ENCODE measurements around the gene SPATA2. TPM values are rescaled to one million over a fixed set of nuclear protein-coding genes. Genes with fewer than 3 reads are reported as not detected.

The SPATA2 gene
- total and polyA plus RNA-seq, 2 of the 8 experiments (the other 6 are each of a cell fraction or from before 2014, with no cell fraction given): 11.0 to 13.0 TPM

- H2BK20ac ChIP-seq (ENCODE audit: low read length): no peak overlapping the region
- DNase-seq (ENCODE audit: low read depth in 1 of 2, low spot score in 2 of 2) (no peak), FAIRE-seq (no peak)
- H4K20me1 ChIP-seq (replicated peaks in 1 of 2; ENCODE audit: control insufficient read depth in 1 of 2, insufficient read depth in 2 of 2, low read length in 2 of 2): peaks cover 0 to 4% of the 10 kb centered on the region in 2 experiments
- H3K56ac ChIP-seq (replicated peaks; ENCODE audit: insufficient read length, low read depth, low read length): no peak overlapping the region
- TF ChIP-seq RBBP5 (IDR thresholded peaks at IDR 0.05; ENCODE audit: borderline replicate concordance, low read depth, low read length) (no peak), E2F6 (IDR thresholded peaks at IDR 0.05) (no peak), HDAC6 (IDR thresholded peaks at IDR 0.05; ENCODE audit: low read depth, low read length) (no peak), NANOG (IDR thresholded peaks at IDR 0.05; ENCODE audit: insufficient read depth, low read depth, low read length, poor library complexity, severe bottlenecking) (no peak), RFX5 (IDR thresholded peaks at IDR 0.05; ENCODE audit: borderline replicate concordance, low read depth, low read length) (no peak), SP2 (IDR thresholded peaks at IDR 0.05; ENCODE audit: low read length) (no peak), CBX5 (IDR thresholded peaks at IDR 0.05; ENCODE audit: low read depth, low read length) (no peak)
- no peaks in the 10 kb centered on the region for H3K23me2 ChIP-seq (ENCODE audit: low read depth, low read length)
- H3K4me1 ChIP-seq (replicated peaks in 1 of 4; ENCODE audit: control insufficient read depth in 3 of 4, insufficient read depth in 4 of 4, low read length in 3 of 4): peaks cover 0 to 19% (median 11%) of the 10 kb centered on the region in 4 experiments; a peak in 5 of 7 replicates
- H3K79me2 ChIP-seq (ENCODE audit: control insufficient read depth in 1 of 2, insufficient read depth in 2 of 2, low read length in 2 of 2): no peaks in the 10 kb centered on the region
- ChIA-PET POLR2A (ENCODE audit: partially characterized antibody) (interaction anchor here (1.5 to 3.5 kb wide), 3 partner anchors 11 to 23 kb away, joined by 3 to 17 read pairs (median 7); partner anchors contain the start of gene SPATA2), CTCF (ENCODE audit: partially characterized antibody) (interaction anchor here (0.6 to 12.8 kb wide), 18 partner anchors 15 to 660 kb away, joined by 3 to 199 read pairs (median 5); partner anchors contain the start of gene SLC9A8)
- no peak overlapping the region for H2BK15ac ChIP-seq (ENCODE audit: low read length)
- H2AK5ac ChIP-seq (ENCODE audit: low read depth, low read length): no peak overlapping the region
- H3K27ac ChIP-seq (ENCODE audit: low read depth, low read length): no peak overlapping the region
- no peak overlapping the region for H4K91ac ChIP-seq (replicated peaks; ENCODE audit: insufficient read length, low read length)
- H3K27me3 ChIP-seq (replicated peaks in 1 of 4; ENCODE audit: control insufficient read depth in 3 of 4, extremely low read depth in 1 of 4, insufficient read depth in 3 of 4, low read length in 3 of 4): no peaks in the 10 kb centered on the region
- H2BK5ac ChIP-seq (ENCODE audit: low read depth, low read length): no peak overlapping the region
- no peak overlapping the region; a peak in 1 of 7 replicates for H3K9ac ChIP-seq (replicated peaks in 1 of 4; ENCODE audit: extremely low read depth in 1 of 4, low read depth in 3 of 4, low read length in 3 of 4)
- H4K8ac ChIP-seq (ENCODE audit: extremely low read depth, insufficient read depth, low read length): peak overlapping the region; percentile 43; the same call in 1 of the 2 replicates
- no peak overlapping the region for H3K18ac ChIP-seq (ENCODE audit: extremely low read depth, low read length)
- no peaks in the 10 kb centered on the region for H3K79me1 ChIP-seq (ENCODE audit: low read depth, low read length)
- H4K5ac ChIP-seq (ENCODE audit: insufficient read length, low read depth, low read length): no peak overlapping the region
- no peak overlapping the region for H2AFZ ChIP-seq (ENCODE audit: low read length)
- H3K14ac ChIP-seq (ENCODE audit: insufficient read length): no peak overlapping the region
- 86% methylated on average over 13 of the region's 13 CpGs; no CpG with 5 or more reads in 1 of the 2 experiments for WGBS, 2 experiments (ENCODE audit: extremely low coverage in 1 of 2, insufficient coverage in 1 of 2, insufficient read length in 1 of 2, insufficient replicate concordance in 2 of 2, low coverage in 1 of 2, low lambda C conversion rate in 2 of 2, missing lambda C conversion rate in 1 of 2)
- no peak overlapping the region for H3K4me2 ChIP-seq (ENCODE audit: insufficient read depth in 1 of 2, low read depth in 2 of 2, low read length in 2 of 2)
- no peak overlapping the region for H3K4ac ChIP-seq (replicated peaks; ENCODE audit: insufficient read length, low read depth, low read length)
- H3K23ac ChIP-seq (ENCODE audit: insufficient read length): no peak overlapping the region
- H3K36me3 ChIP-seq (ENCODE audit: control insufficient read depth in 2 of 4, insufficient read depth in 4 of 4, low read length in 3 of 4): no peaks in the 10 kb centered on the region
- H2BK120ac ChIP-seq (replicated peaks; ENCODE audit: low read depth, low read length): no peak overlapping the region
- no peaks in the 10 kb centered on the region for H3K9me3 ChIP-seq (ENCODE audit: insufficient read depth in 2 of 2, low read depth in 1 of 2, low read length in 1 of 2)
- no peak overlapping the region for H2BK12ac ChIP-seq (ENCODE audit: low read depth, low read length)
- H3K4me3 ChIP-seq (ENCODE audit: extremely low read depth in 1 of 4, insufficient read depth in 2 of 4, low read depth in 3 of 4, low read length in 4 of 4): no peak overlapping the region
Measured at GRCh38 chr20:49891476-49892110, 23.7 kb downstream of the SPATA2 start.

Data from H1 (cell line).